Myocyte (in vitro differentiated cells): ENCODE results near the gene TUBA4B. TPM values are rescaled to one million over a fixed set of nuclear protein-coding genes. Genes with fewer than 3 reads are reported as not detected.

Experiments used
- DNase-seq: peaks from one replicate; pipeline ENCODE4 v3.0.0-alpha.2; 2012; ENCODE audit warnings: low read depth
- polyA plus RNA-seq: library from polyadenylated mRNA; unstranded; fragments of >200 nt; gene quantifications from one replicate; pipeline ENCODE4 v1.2.1, GENCODE V29; 2012; ENCODE audit warnings: missing spikeins
- total RNA-seq: library from RNA; depleted of rRNA; stranded (reverse); fragments of >200 nt; gene quantifications from 2 replicates; pipeline ENCODE4 v1.2.3, GENCODE V29; 2014

The TUBA4B gene
- total RNA-seq, result 0.11 TPM in 1 of 2 replicates, not detected in the other
- polyA plus RNA-seq, result not detected

GRCh38 chr2:219252900-219253752, at the start of gene TUBA4B:
Gene TUBA4B, plus strand, starts transcription at chr2:219253243. Its CDS starts 165 bp downstream, at chr2:219253408.
- peak; percentile 90 for DNase-seq

GRCh38 chr2:219204425-219205164, 48.4 kb upstream of the TUBA4B start:
- DNase-seq, result no peak

- no peak for DNase-seq
These were observed 47.9 kb upstream of the TUBA4B start for GRCh38 chr2:219205165-219205538.

- no peak for DNase-seq
These were observed 47.1 kb upstream of the TUBA4B start for GRCh38 chr2:219205981-219206327.

GRCh38 chr2:219206328-219207133, 46.5 kb upstream of the TUBA4B start, which contains the start of gene ZFAND2B:
Gene ZFAND2B, plus strand, starts transcription at chr2:219206782. Its CDS starts 206 bp downstream, at chr2:219206988.
- peak; percentile 95 for DNase-seq

- no peak for DNase-seq
These were observed 45.7 kb upstream of the TUBA4B start for GRCh38 chr2:219207134-219207883.

GRCh38 chr2:219207884-219208740, 44.9 kb upstream of the TUBA4B start:
- peak; percentile 43 for DNase-seq

- DNase-seq, result no peak
These were observed 43.5 kb upstream of the TUBA4B start for GRCh38 chr2:219209236-219210195.

- DNase-seq, result no peak
These were observed 42.7 kb upstream of the TUBA4B start for GRCh38 chr2:219210196-219210885.

GRCh38 chr2:219210886-219211362, 42.1 kb upstream of the TUBA4B start:
- no peak for DNase-seq

GRCh38 chr2:219213026-219213415, 40.0 kb upstream of the TUBA4B start:
- DNase-seq, result no peak

- DNase-seq, result no peak
These were observed 39.5 kb upstream of the TUBA4B start for GRCh38 chr2:219213486-219214071.

- DNase-seq, result no peak
These were observed 38.9 kb upstream of the TUBA4B start for GRCh38 chr2:219214141-219214540.

- DNase-seq, result no peak
These were observed 38.3 kb upstream of the TUBA4B start for GRCh38 chr2:219214786-219215185.

- DNase-seq, result no peak
These were observed 37.0 kb upstream of the TUBA4B start for GRCh38 chr2:219215871-219216534.

GRCh38 chr2:219216535-219216915, 36.5 kb upstream of the TUBA4B start:
- no peak for DNase-seq

- DNase-seq, result no peak
These were observed 34.8 kb upstream of the TUBA4B start for GRCh38 chr2:219218217-219218731.
